Osteoblast (primary cell): Measurements from ENCODE around the gene NFATC4. TPM values are rescaled to one million over a fixed set of nuclear protein-coding genes. Genes with fewer than 3 reads are reported as not detected.

ENCODE experiments used
- DNase-seq: peaks from one replicate; pipeline ENCODE4 v3.0.0; 2011; ENCODE audit warnings: low spot score, mixed read lengths; ENCODE audit not compliant: insufficient read length; ENCODE audit errors: missing footprints
- H2AFZ ChIP-seq: 2 replicates; pipeline ENCODE4 v1.6.0; 2011; ENCODE audit warnings: mild to moderate bottlenecking, low read length
- H3K27ac ChIP-seq: 2 replicates; pipeline ENCODE4 v1.5.1; 2011; ENCODE audit warnings: mild to moderate bottlenecking, low read depth, low read length, moderate library complexity
- H3K27me3 ChIP-seq: 2 replicates; pipeline ENCODE4 v1.6.0; 2012; ENCODE audit warnings: mild to moderate bottlenecking, control low read depth, inconsistent platforms, low read length, moderate library complexity; ENCODE audit not compliant: insufficient read depth
- H3K36me3 ChIP-seq: 2 replicates; pipeline ENCODE4 v1.5.1; 2011; ENCODE audit warnings: mild to moderate bottlenecking, low read length, control low read depth, moderate library complexity; ENCODE audit not compliant: insufficient read depth
- H3K4me1 ChIP-seq: 2 replicates; pipeline ENCODE4 v1.5.1; 2011; ENCODE audit warnings: mild to moderate bottlenecking, low read length, control low read depth, moderate library complexity; ENCODE audit not compliant: insufficient read depth
- H3K4me2 ChIP-seq: 2 replicates; pipeline ENCODE4 v1.6.0; 2011; ENCODE audit warnings: mild to moderate bottlenecking, low read length; ENCODE audit not compliant: insufficient read depth
- H3K4me3 ChIP-seq: fragments of 200-600 bp; sonication (generic); 3 replicates; pipeline ENCODE4 v1.5.1; 2012; ENCODE audit warnings: mild to moderate bottlenecking, low read length, inconsistent platforms; ENCODE audit not compliant: insufficient read depth
- H3K79me2 ChIP-seq: 2 replicates; pipeline ENCODE4 v1.6.0; 2012; ENCODE audit warnings: mild to moderate bottlenecking, low read length, control low read depth, inconsistent platforms; ENCODE audit not compliant: insufficient read depth
- H3K9me3 ChIP-seq: 2 replicates; pipeline ENCODE4 v1.5.1; 2011; ENCODE audit warnings: low read depth, low read length, control low read depth
- H4K20me1 ChIP-seq: 2 replicates; pipeline ENCODE4 v1.6.0; 2012; ENCODE audit warnings: mild to moderate bottlenecking, low read length, control low read depth; ENCODE audit not compliant: insufficient read depth
- total RNA-seq: library from RNA; depleted of rRNA; stranded (reverse); fragments of >200 nt; gene quantifications from 2 replicates; pipeline ENCODE4 v1.2.3, GENCODE V29; 2012
- TF ChIP-seq, protein P1 (sequence below): IDR thresholded peaks from 2 replicates; pipeline ENCODE4 v1.5.1; 2011; ENCODE audit warnings: mild to moderate bottlenecking, low read depth, low read length, moderate library complexity; ENCODE audit errors: extremely low read depth

The NFATC4 gene
- total RNA-seq, 1 donor = 107 TPM

DNA sequence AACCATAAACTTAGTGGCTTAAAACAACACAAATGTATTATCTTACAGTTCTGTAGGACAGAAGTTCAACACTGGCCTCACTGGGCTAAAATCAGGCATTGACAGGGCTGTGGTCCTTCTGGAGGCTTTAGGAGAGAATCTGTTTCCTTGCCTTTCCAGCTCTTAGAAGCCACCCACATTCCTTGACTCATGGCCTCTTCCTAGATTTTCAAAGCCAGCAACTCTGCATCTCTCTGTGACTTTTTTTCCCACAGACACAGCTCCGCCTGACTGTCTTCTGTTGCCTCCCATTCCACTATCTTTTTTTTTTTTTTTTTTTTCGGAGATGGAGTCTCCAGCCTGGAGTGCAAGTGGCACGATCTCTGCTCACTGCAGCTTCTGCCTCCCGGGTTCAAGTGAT, 11.8 kb upstream of the NFATC4 start:
- no peak overlapping the region for H3K4me3 ChIP-seq

DNA sequence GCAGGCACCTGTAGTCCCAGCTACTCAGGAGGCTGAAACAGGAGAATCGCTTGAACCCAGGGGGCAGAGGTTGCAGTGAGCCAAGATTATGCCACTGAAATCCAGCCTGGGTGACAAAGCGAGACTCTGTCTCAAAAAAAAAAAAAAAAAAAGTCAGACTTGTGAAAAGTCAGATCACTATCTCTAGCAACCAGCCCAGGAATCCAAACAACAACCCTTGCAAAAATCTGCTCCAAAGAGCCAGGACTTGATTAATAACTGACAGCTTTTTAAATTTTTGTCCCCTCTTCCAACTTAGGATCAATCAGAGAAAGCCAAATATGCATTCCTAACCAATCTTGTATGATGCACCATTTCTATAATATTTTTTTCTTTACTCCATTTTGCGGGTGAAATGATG, 7.7 kb upstream of the NFATC4 start:
- peak; percentile 51 for DNase-seq
- TF ChIP-seq, protein P1, sequence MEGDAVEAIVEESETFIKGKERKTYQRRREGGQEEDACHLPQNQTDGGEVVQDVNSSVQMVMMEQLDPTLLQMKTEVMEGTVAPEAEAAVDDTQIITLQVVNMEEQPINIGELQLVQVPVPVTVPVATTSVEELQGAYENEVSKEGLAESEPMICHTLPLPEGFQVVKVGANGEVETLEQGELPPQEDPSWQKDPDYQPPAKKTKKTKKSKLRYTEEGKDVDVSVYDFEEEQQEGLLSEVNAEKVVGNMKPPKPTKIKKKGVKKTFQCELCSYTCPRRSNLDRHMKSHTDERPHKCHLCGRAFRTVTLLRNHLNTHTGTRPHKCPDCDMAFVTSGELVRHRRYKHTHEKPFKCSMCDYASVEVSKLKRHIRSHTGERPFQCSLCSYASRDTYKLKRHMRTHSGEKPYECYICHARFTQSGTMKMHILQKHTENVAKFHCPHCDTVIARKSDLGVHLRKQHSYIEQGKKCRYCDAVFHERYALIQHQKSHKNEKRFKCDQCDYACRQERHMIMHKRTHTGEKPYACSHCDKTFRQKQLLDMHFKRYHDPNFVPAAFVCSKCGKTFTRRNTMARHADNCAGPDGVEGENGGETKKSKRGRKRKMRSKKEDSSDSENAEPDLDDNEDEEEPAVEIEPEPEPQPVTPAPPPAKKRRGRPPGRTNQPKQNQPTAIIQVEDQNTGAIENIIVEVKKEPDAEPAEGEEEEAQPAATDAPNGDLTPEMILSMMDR = no peak
- H2AFZ ChIP-seq = no peak overlapping the region

More for the DNA sequence above, 11.8 kb upstream of the NFATC4 start:
- H3K4me2 ChIP-seq = no peak overlapping the region
- no peaks in the 10 kb centered on the region for H3K79me2 ChIP-seq
- no peak overlapping the region for H3K27ac ChIP-seq
- DNase-seq = no peak
- TF ChIP-seq, protein P1 = no peak
- no peaks in the 10 kb centered on the region for H3K36me3 ChIP-seq
- H3K27me3 ChIP-seq = no peaks in the 10 kb centered on the region
- H3K9me3 ChIP-seq = no peaks in the 10 kb centered on the region
- H3K4me1 ChIP-seq = peaks cover 37% of the 10 kb centered on the region
- no peaks in the 10 kb centered on the region for H4K20me1 ChIP-seq
- H2AFZ ChIP-seq = no peak overlapping the region

DNA sequence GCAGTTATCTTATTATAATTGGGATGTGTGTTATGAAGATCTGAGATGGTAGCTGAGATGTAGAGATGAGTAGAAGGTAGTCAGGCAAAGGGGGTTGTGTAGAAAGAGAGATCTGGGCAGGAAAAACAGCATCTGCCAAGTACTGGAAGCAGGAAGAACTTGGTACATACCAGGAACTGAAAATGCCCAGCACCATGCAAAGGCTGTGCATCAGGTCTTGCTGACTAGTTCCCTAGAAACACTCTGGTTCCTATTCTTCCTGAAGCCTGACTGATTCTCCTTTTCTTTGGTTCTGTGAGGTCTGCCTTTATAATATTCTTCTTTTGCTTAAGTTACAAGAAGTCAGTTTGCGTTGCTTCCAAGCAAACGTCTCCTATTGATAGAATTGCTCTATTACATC, 6.7 kb upstream of the NFATC4 start:
- no peaks in the 10 kb centered on the region for H4K20me1 ChIP-seq
- no peak for DNase-seq
- H3K36me3 ChIP-seq = no peaks in the 10 kb centered on the region
- peaks cover 46% of the 10 kb centered on the region for H3K4me1 ChIP-seq
- H3K27me3 ChIP-seq = no peaks in the 10 kb centered on the region
- no peak overlapping the region for H2AFZ ChIP-seq
- H3K79me2 ChIP-seq = no peaks in the 10 kb centered on the region
- H3K9me3 ChIP-seq = no peaks in the 10 kb centered on the region
- H3K27ac ChIP-seq = peak overlapping the region; percentile 92
- H3K4me2 ChIP-seq = no peak overlapping the region
- no peak overlapping the region for H3K4me3 ChIP-seq
- TF ChIP-seq, protein P1 = no peak

More for the DNA sequence above, 7.7 kb upstream of the NFATC4 start:
- H3K4me3 ChIP-seq = no peak overlapping the region
- no peaks in the 10 kb centered on the region for H3K36me3 ChIP-seq
- H3K27me3 ChIP-seq = no peaks in the 10 kb centered on the region
- no peak overlapping the region for H3K27ac ChIP-seq
- H3K79me2 ChIP-seq = no peaks in the 10 kb centered on the region
- H4K20me1 ChIP-seq = no peaks in the 10 kb centered on the region
- peaks cover 37% of the 10 kb centered on the region for H3K4me1 ChIP-seq
- no peaks in the 10 kb centered on the region for H3K9me3 ChIP-seq
- H3K4me2 ChIP-seq = no peak overlapping the region

DNA sequence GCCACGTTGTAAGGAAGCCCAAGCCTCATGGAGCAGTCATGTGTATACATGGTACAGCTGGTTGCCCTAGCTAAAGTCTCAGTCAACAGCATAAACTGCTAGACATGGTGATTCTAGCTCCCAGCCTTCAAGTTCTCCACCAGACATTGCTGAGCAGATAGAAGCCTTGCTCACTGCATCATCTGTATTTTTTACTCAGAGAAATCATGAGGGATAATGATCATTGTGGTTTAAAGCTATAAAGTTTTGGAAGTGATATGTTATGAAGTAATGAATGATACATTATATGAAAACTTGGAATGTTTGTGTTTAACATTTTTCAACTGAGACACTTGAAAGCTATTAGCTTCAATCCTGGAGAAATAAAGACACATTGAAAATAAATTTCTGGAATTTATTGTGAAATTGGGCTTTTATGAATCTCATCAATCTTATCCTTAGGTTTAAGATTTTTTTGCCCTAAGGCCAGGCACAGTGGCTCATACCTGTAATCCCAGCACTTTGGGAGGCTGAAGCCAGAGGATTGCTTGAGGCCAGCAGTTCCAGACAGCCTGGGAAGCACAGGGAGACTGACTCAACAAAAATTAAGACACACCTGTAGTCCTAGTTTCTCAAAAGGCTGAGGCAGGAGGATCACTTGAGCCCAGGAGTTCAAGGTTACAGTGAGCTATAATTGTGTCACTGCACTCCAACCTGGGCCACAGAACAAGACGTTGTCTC, 5.6 kb upstream of the NFATC4 start:
- Histone ChIP-seq H3K9me3 (no peaks in the 10 kb centered on the region), H3K4me3 (no peak overlapping the region), H4K20me1 (no peaks in the 10 kb centered on the region), H3K27me3 (no peaks in the 10 kb centered on the region), H3K36me3 (no peaks in the 10 kb centered on the region), H2AFZ (peak overlapping the region; percentile 45), H3K79me2 (peaks cover under 1% of the 10 kb centered on the region), H3K4me1 (peaks cover 52% of the 10 kb centered on the region), H3K4me2 (peak overlapping the region; percentile 23), H3K27ac (peak overlapping the region; percentile 92)
- TF ChIP-seq, protein P1 = no peak
- peak; percentile 62 for DNase-seq
